GM12878 (cell line): ENCODE data around the gene SIGMAR1.

ENCODE experiments used
- MXI1 ChIP-seq: fragments of 150-350 bp; IDR thresholded peaks from 2 replicates; pipeline ENCODE4 v1.6.1; 2011; ENCODE audit warnings: low read depth, mild to moderate bottlenecking, inconsistent platforms, low read length, improper control_type of control experiment
- TF ChIP-seq, protein P1 (sequence below), 3 experiments: IDR thresholded peaks in 2 of 3; conservative IDR thresholded peaks in 1 of 3; 2 replicates each; pipeline ENCODE4 v1.5.1; 2011; ENCODE audit warnings: low read depth in 3 of 3, low read length in 3 of 3, mild to moderate bottlenecking in 3 of 3, control low read depth in 2 of 3, moderate library complexity in 2 of 3, inconsistent platforms in 1 of 3, mixed read lengths in 1 of 3; ENCODE audit not compliant: control insufficient read depth in 2 of 3, insufficient read depth in 1 of 3; ENCODE audit errors: extremely low read depth in 1 of 3

DNA sequence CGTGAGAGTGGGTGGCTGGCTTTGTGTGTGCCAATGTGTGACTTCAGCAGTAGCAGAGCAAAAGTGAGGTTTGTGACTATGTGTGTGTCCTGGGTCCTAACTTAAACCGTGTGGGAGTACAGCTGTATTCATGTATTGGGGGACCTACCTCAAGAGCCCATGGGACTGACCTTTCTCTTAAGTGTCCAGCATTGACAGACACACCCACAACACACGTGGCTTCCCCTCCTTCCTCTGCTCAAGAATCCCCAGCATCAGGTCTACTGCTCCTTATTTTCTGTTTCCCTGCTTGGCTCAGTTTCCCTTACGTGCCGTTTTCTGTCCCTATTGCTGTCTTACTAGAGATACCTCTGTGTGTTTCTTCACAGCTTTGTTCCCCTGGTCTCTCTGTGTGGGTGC, 15.0 kb upstream of the SIGMAR1 start:
- TF ChIP-seq, protein P1, sequence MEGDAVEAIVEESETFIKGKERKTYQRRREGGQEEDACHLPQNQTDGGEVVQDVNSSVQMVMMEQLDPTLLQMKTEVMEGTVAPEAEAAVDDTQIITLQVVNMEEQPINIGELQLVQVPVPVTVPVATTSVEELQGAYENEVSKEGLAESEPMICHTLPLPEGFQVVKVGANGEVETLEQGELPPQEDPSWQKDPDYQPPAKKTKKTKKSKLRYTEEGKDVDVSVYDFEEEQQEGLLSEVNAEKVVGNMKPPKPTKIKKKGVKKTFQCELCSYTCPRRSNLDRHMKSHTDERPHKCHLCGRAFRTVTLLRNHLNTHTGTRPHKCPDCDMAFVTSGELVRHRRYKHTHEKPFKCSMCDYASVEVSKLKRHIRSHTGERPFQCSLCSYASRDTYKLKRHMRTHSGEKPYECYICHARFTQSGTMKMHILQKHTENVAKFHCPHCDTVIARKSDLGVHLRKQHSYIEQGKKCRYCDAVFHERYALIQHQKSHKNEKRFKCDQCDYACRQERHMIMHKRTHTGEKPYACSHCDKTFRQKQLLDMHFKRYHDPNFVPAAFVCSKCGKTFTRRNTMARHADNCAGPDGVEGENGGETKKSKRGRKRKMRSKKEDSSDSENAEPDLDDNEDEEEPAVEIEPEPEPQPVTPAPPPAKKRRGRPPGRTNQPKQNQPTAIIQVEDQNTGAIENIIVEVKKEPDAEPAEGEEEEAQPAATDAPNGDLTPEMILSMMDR (IDR thresholded peaks at IDR 0.05 in 2 of 3, conservative IDR thresholded peaks at IDR 0.05 in 1 of 3; ENCODE audit: control insufficient read depth in 2 of 3, extremely low read depth in 1 of 3, insufficient read depth in 1 of 3, low read depth in 3 of 3, low read length in 3 of 3): no peak
- no peak for TF ChIP-seq MXI1
